HCT116 (cell line): ENCODE results near the gene KRT81. TPM values are rescaled to one million over a fixed set of nuclear protein-coding genes. Genes with fewer than 3 reads are reported as not detected.

Experiments
- ATAC-seq: fragments of 200-7000 bp; cut with Tn5 transposase; 2 replicates; pipeline ENCODE4 v1.9.1; 2020; ENCODE audit warnings: mild to moderate bottlenecking, moderate library complexity
- BruUV-seq: library from RNA; stranded (reverse); fragments of 400-500 nt; replicated peaks from 2 replicates; lab custom pipeline; 2021; lab: Mats Ljungman, UMichigan
- CTCF ChIA-PET: fragments of 300-600 bp; sonication (Branson Sonifier 250); formaldehyde crosslinking; loops from one replicate; lab custom pipeline; 2021; ENCODE audit warnings: antibody characterized with exemption; lab: Charles Lee
- POLR2A ChIA-PET: fragments of 300-600, 350-600 bp; sonication (Branson Sonifier 250); formaldehyde crosslinking; loops from one replicate; lab custom pipeline; 2021; ENCODE audit warnings: antibody characterized with exemption; lab: Charles Lee
- RAD21 ChIA-PET, 2 experiments: fragments of 300-600 bp; sonication (Branson Sonifier 250); formaldehyde crosslinking; loops; one replicate each; lab custom pipeline; 2023; ENCODE audit warnings: low total read pairs in 2 of 2; ENCODE audit not compliant: uncharacterized antibody in 2 of 2, unreplicated experiment in 2 of 2, low non-redundant PET in 1 of 2; lab: Charles Lee
- DNase-seq: peaks from one replicate; pipeline ENCODE4 v3.0.0-alpha.2; 2010; ENCODE audit warnings: low read depth, low spot score
- H2AFZ ChIP-seq: fragments of 200-600 bp; shearing (Covaris generic), sonication (generic); 2 replicates; pipeline ENCODE4 v1.6.1; 2017; ENCODE audit warnings: low read depth, mixed run types, mixed read lengths, antibody characterized with exemption, low read length; ENCODE audit not compliant: poor library complexity, severe bottlenecking
- H3K27ac ChIP-seq: 2 replicates; pipeline ENCODE4 v1.5.1; 2012; ENCODE audit warnings: low read depth, low read length
- H3K27me3 ChIP-seq: fragments of 200-600 bp; sonication (generic); 2 replicates; pipeline ENCODE4 v1.6.1; 2016; ENCODE audit warnings: mixed run types, low read length, mixed read lengths; ENCODE audit not compliant: insufficient read depth
- H3K36me3 ChIP-seq, 2 experiments: fragments of 200-500 bp in 1 of 2; fragments of 200-600 bp in 1 of 2; sonication (Bioruptor generic) in 1 of 2; sonication (generic) in 1 of 2; 2 replicates each; pipeline versions ENCODE4 v1.5.1 to v1.6.1; 2014 to 2016; ENCODE audit warnings: low read length in 2 of 2, inconsistent platforms in 1 of 2, mixed read lengths in 1 of 2, mixed run types in 1 of 2; ENCODE audit not compliant: insufficient read depth in 2 of 2, control insufficient read depth in 1 of 2
- H3K4me1 ChIP-seq, 2 experiments: fragments of 200-600 bp in 1 of 2; sonication (generic) in 1 of 2; 2 replicates each; pipeline versions ENCODE4 v1.5.1 to v1.6.1; 2012 to 2017; ENCODE audit warnings: low read length in 2 of 2, inconsistent platforms in 1 of 2, mild to moderate bottlenecking in 1 of 2, mixed read lengths in 1 of 2, mixed run types in 1 of 2, moderate library complexity in 1 of 2; ENCODE audit not compliant: insufficient read depth in 2 of 2, control insufficient read depth in 1 of 2
- H3K4me2 ChIP-seq: fragments of 200-600 bp; sonication (generic); 2 replicates; pipeline ENCODE4 v1.6.1; 2017; ENCODE audit warnings: mixed run types, low read length, mixed read lengths
- H3K4me3 ChIP-seq, 2 experiments: fragments of 200-600 bp in 1 of 2; sonication (generic) in 1 of 2; replicated peaks in 1 of 2; 2 replicates each; pipeline ENCODE4 v1.5.1; 2011 to 2016; ENCODE audit warnings: low read length in 2 of 2, control low read depth in 1 of 2, low read depth in 1 of 2, mild to moderate bottlenecking in 1 of 2, mixed read lengths in 1 of 2, mixed run types in 1 of 2
- H3K79me2 ChIP-seq: fragments of 200-600 bp; sonication (generic); 2 replicates; pipeline ENCODE4 v1.6.1; 2017; ENCODE audit warnings: mild to moderate bottlenecking, mixed run types, low read length, moderate library complexity, mixed read lengths; ENCODE audit not compliant: insufficient read depth
- H3K9ac ChIP-seq: fragments of 200-600 bp; sonication (generic); 2 replicates; pipeline ENCODE4 v1.6.1; 2016; ENCODE audit warnings: low read length, mixed read lengths
- H3K9me2 ChIP-seq: fragments of 200-600 bp; sonication (generic), shearing (Covaris generic); 2 replicates; pipeline ENCODE4 v1.6.1; 2017; ENCODE audit warnings: mixed run types, mild to moderate bottlenecking, moderate library complexity; ENCODE audit not compliant: insufficient read depth
- H3K9me3 ChIP-seq, 2 experiments: fragments of 200-500 bp in 1 of 2; fragments of 200-600 bp in 1 of 2; sonication (Bioruptor generic) in 1 of 2; sonication (generic) in 1 of 2; 2 replicates each; pipeline ENCODE4 v1.6.1; 2014 to 2017; ENCODE audit warnings: low read length in 2 of 2, mixed read lengths in 2 of 2, inconsistent platforms in 1 of 2, low read depth in 1 of 2, mild to moderate bottlenecking in 1 of 2, mixed run types in 1 of 2, moderate library complexity in 1 of 2; ENCODE audit not compliant: control insufficient read depth in 1 of 2, insufficient read depth in 1 of 2
- H4K20me1 ChIP-seq: fragments of 200-600 bp; sonication (generic), shearing (Covaris generic); 2 replicates; pipeline ENCODE4 v1.6.1; 2017; ENCODE audit warnings: mixed run types, mild to moderate bottlenecking, moderate library complexity; ENCODE audit not compliant: insufficient read depth
- ATF3 ChIP-seq: IDR thresholded peaks from 2 replicates; pipeline ENCODE4 v1.6.1; 2012
- CBX3 ChIP-seq: IDR thresholded peaks from 2 replicates; pipeline ENCODE4 v1.6.1; 2012; ENCODE audit warnings: low read depth
- CEBPB ChIP-seq: IDR thresholded peaks from 2 replicates; pipeline ENCODE4 v1.6.1; 2012; ENCODE audit warnings: low read depth
- ELF1 ChIP-seq: IDR thresholded peaks from 2 replicates; pipeline ENCODE4 v1.6.1; 2012; ENCODE audit warnings: low read depth, borderline replicate concordance
- EZH2phosphoT487 ChIP-seq: fragments of 200-600 bp; IDR thresholded peaks from 2 replicates; pipeline ENCODE4 v1.6.1; 2018; ENCODE audit warnings: antibody characterized with exemption, borderline replicate concordance
- FOSL1 ChIP-seq: IDR thresholded peaks from 2 replicates; pipeline ENCODE4 v1.6.1; 2012; ENCODE audit warnings: low read depth
- POLR2A ChIP-seq: IDR thresholded peaks from 2 replicates; pipeline ENCODE4 v1.7.0; 2011; ENCODE audit warnings: borderline replicate concordance; ENCODE audit not compliant: insufficient read depth, insufficient read length; ENCODE audit errors: extremely low read depth
- POLR2AphosphoS5 ChIP-seq: IDR thresholded peaks from 2 replicates; pipeline ENCODE4 v1.6.1; 2011; ENCODE audit warnings: mild to moderate bottlenecking, low read depth, low read length, moderate library complexity
- RAD21 ChIP-seq: IDR thresholded peaks from 2 replicates; pipeline ENCODE4 v1.6.1; 2012; ENCODE audit warnings: low read depth, mild to moderate bottlenecking
- SIN3A ChIP-seq: IDR thresholded peaks from 2 replicates; pipeline ENCODE4 v1.6.1; 2012; ENCODE audit warnings: low read depth
- SP1 ChIP-seq: IDR thresholded peaks from 2 replicates; pipeline ENCODE4 v1.6.1; 2012; ENCODE audit warnings: low read depth
- SRF ChIP-seq: IDR thresholded peaks from 2 replicates; pipeline ENCODE4 v1.6.1; 2012; ENCODE audit warnings: low read depth
- ZFX ChIP-seq: fragments of 450-650 bp; IDR thresholded peaks from 2 replicates; pipeline ENCODE4 v1.6.1; 2017
- ZNF274 ChIP-seq: fragments of 200-500 bp; sonication (Bioruptor generic); IDR thresholded peaks from 2 replicates; pipeline ENCODE4 v1.6.1; 2014; ENCODE audit warnings: mild to moderate bottlenecking, low read depth, low read length, inconsistent platforms
- intact Hi-C: fragments of 100-400 bp; cut with micrococcal nuclease; formaldehyde crosslinking; loops from 2 replicates; pipeline ENCODE4 v1.10.0; 2022
- total RNA-seq: library from RNA; stranded (reverse); gene quantifications from one replicate; pipeline ENCODE4 v1.2.1, GENCODE V29; 2021; ENCODE audit not compliant: unreplicated experiment
- TF ChIP-seq, protein P1 (sequence below): IDR thresholded peaks from 2 replicates; pipeline ENCODE4 v1.6.1; 2011; ENCODE audit warnings: mild to moderate bottlenecking, low read length, moderate library complexity; ENCODE audit not compliant: insufficient replicate concordance; ENCODE audit errors: extremely low read depth

KRT81 gene
- total RNA-seq, 1 experiment from 2014 or later, result 0.84 TPM

DNA sequence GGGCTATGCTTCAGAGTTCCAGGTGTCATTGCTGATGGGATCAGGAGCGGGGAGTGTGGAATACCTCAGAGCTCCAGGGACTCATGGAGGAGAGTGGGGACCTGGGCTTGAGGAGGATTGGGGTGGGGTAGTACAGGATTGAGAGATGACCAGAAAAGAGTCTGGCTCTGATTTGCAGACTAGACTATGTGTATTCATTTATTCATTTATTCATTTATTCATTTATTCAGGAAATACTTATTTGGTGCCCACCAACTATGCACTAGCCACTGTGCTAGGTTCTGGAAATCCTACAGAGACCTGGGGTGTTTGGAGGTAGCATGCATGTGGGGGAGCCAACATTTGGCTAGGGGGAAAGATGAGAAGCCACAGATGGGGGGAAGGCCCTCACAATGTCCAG, 30.7 kb upstream of the KRT81 start:
- RAD21 ChIA-PET, result no interaction called here
- no peaks in the 10 kb centered on the region for H3K79me2 ChIP-seq
- H3K9me3 ChIP-seq, result no peaks in the 10 kb centered on the region
- DNase-seq (no peak), ATAC-seq (no peak)
- no peaks in the 10 kb centered on the region for H3K9me2 ChIP-seq
- no peak overlapping the region for H3K4me3 ChIP-seq
- H3K27ac ChIP-seq, result no peak overlapping the region
- H3K4me1 ChIP-seq, result peaks cover 0 to 6% of the 10 kb centered on the region in 2 experiments; a peak in 1 of 4 replicates
- no TSS peak for BruUV-seq
- POLR2A ChIA-PET, result no interaction called here
- no peaks in the 10 kb centered on the region; the same call in 1 of the 2 replicates for H3K27me3 ChIP-seq
- TF ChIP-seq RAD21 (no peak), EZH2phosphoT487 (no peak), SIN3A (no peak), POLR2A (no peak), ELF1 (no peak), CEBPB (no peak), SP1 (no peak), SRF (no peak), FOSL1 (no peak), ZFX (no peak), ATF3 (no peak), CBX3 (no peak), POLR2AphosphoS5 (no peak), ZNF274 (no peak)
- TF ChIP-seq, protein P1, sequence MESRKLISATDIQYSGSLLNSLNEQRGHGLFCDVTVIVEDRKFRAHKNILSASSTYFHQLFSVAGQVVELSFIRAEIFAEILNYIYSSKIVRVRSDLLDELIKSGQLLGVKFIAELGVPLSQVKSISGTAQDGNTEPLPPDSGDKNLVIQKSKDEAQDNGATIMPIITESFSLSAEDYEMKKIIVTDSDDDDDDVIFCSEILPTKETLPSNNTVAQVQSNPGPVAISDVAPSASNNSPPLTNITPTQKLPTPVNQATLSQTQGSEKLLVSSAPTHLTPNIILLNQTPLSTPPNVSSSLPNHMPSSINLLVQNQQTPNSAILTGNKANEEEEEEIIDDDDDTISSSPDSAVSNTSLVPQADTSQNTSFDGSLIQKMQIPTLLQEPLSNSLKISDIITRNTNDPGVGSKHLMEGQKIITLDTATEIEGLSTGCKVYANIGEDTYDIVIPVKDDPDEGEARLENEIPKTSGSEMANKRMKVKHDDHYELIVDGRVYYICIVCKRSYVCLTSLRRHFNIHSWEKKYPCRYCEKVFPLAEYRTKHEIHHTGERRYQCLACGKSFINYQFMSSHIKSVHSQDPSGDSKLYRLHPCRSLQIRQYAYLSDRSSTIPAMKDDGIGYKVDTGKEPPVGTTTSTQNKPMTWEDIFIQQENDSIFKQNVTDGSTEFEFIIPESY, result no peak
- intact Hi-C loops, result no loop called here
- no peaks in the 10 kb centered on the region for H4K20me1 ChIP-seq
- H3K36me3 ChIP-seq, result no peaks in the 10 kb centered on the region
- CTCF ChIA-PET, result no interaction called here
- H3K9ac ChIP-seq, result no peak overlapping the region
- no peak overlapping the region for H2AFZ ChIP-seq
- H3K4me2 ChIP-seq, result no peak overlapping the region
